CD4-positive, alpha-beta T cell (primary cell): ENCODE data around the gene NR5A2. TPM values are rescaled to one million over a fixed set of nuclear protein-coding genes. Genes with fewer than 3 reads are reported as not detected.

Experiments
- ATAC-seq: fragments of 200-7000 bp; cut with Tn5 transposase; one replicate; pipeline ENCODE4 v1.10.0; 2022; ENCODE audit warnings: mild to moderate bottlenecking; ENCODE audit not compliant: poor library complexity
- CTCF ChIA-PET: fragments of 350-600 bp; sonication (Branson Sonifier 250); formaldehyde crosslinking; loops from one replicate; lab custom pipeline; 2021; ENCODE audit warnings: antibody characterized with exemption, inconsistent platforms; lab: Charles Lee
- POLR2A ChIA-PET: fragments of 350-600 bp; sonication (Branson Sonifier 250); formaldehyde crosslinking; loops from one replicate; lab custom pipeline; 2021; ENCODE audit warnings: antibody characterized with exemption, inconsistent platforms; lab: Charles Lee
- DNase-seq, 14 experiments: peaks; one replicate each; pipeline ENCODE4 v3.0.0-alpha.2; 2013 to 2020; ENCODE audit warnings: mixed read lengths in 2 of 14
- H3K27ac ChIP-seq, 2 donors: one replicate each; pipeline versions ENCODE4 v1.5.1 to v1.7.0; 2013; ENCODE audit warnings: low read length in 2 of 2, low read depth in 1 of 2, mild to moderate bottlenecking in 1 of 2
- H3K27me3 ChIP-seq, 2 experiments: 1 replicate in 1 of 2; 2 replicates in 1 of 2; pipeline versions ENCODE4 v1.6.1 to v1.7.0; 2013; ENCODE audit warnings: low read length in 2 of 2, control low read depth in 1 of 2, mild to moderate bottlenecking in 1 of 2, moderate library complexity in 1 of 2; ENCODE audit not compliant: insufficient read depth in 2 of 2, control insufficient read depth in 1 of 2
- H3K36me3 ChIP-seq: one replicate; pipeline ENCODE4 v1.6.1; 2013; ENCODE audit warnings: low read length, control low read depth; ENCODE audit not compliant: insufficient read depth
- H3K4me1 ChIP-seq: one replicate; pipeline ENCODE4 v1.6.1; 2013; ENCODE audit warnings: low read length, control low read depth; ENCODE audit not compliant: insufficient read depth
- H3K4me3 ChIP-seq: one replicate; pipeline ENCODE4 v1.5.1; 2013; ENCODE audit warnings: mild to moderate bottlenecking, low read length, moderate library complexity
- H3K9me3 ChIP-seq, 2 experiments: 1 replicate in 1 of 2; 2 replicates in 1 of 2; pipeline versions ENCODE4 v1.6.1 to v1.7.0; 2013; ENCODE audit warnings: low read length in 2 of 2, mild to moderate bottlenecking in 2 of 2, control low read depth in 1 of 2, moderate library complexity in 1 of 2; ENCODE audit not compliant: control insufficient read depth in 1 of 2, insufficient read depth in 1 of 2
- H3K27ac Mint-ChIP-seq: one replicate; pipeline ENCODE4 v1.8.0; 2020; ENCODE audit warnings: mixed read lengths
- H3K27me3 Mint-ChIP-seq: one replicate; pipeline ENCODE4 v1.8.0; 2021; ENCODE audit warnings: mixed read lengths
- H3K36me3 Mint-ChIP-seq: one replicate; pipeline ENCODE4 v1.8.0; 2021; ENCODE audit warnings: low read depth, mixed read lengths
- H3K4me1 Mint-ChIP-seq: one replicate; pipeline ENCODE4 v1.8.0; 2021; ENCODE audit warnings: low read depth, mixed read lengths
- H3K4me3 Mint-ChIP-seq: one replicate; pipeline ENCODE4 v1.8.0; 2020; ENCODE audit warnings: mild to moderate bottlenecking, mixed read lengths
- H3K9me3 Mint-ChIP-seq: one replicate; pipeline ENCODE4 v1.8.0; 2020; ENCODE audit warnings: mixed read lengths
- intact Hi-C, 2 experiments: fragments of 100-400 bp; cut with DNase I in 1 of 2; cut with micrococcal nuclease in 1 of 2; formaldehyde crosslinking; loops; one replicate each; pipeline versions ENCODE4 v1.15.1 to v1.9.0; 2023 to 2025; cut with DNase I, micrococcal nuclease
- total RNA-seq, 174 experiments: library from RNA in 2 of 174; stranded (reverse) in 2 of 174; gene quantifications; one replicate each; pipeline ENCODE4 v1.2.3 and lab custom pipeline; 2021 to 2026
- TF ChIP-seq, protein P1 (sequence below): fragments of 200-600 bp; IDR thresholded peaks from one replicate; pipeline ENCODE4 v1.8.0; 2022; ENCODE audit warnings: antibody characterized with exemption, mild to moderate bottlenecking

NR5A2 gene
- total RNA-seq, 2 experiments from 2014 or later: not detected

DNA sequence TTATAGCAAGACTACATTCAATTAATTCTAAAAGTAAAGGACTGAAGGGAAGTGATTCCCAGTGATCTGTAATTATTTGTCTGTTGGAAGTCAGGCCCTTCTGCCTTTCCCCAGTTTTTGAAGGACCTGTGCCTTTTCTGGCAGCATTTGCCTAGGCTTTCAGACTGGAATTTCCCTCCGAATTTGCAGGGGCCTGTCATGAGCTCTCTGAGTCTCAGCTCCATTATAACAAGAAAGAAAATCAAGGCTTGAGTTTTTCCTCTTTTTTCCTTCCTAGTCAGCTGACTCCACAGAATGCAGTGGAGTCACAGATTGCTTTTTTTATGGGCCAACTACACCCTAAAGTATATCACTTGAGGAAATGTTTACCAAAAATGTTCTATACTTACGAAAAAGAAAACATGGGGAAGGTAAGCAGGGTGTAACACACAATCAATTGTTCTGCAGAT lies 1.1 kb downstream of the NR5A2 start:
- H3K9me3 Mint-ChIP-seq: no peaks in the 10 kb centered on the region
- POLR2A ChIA-PET: no interaction called here
- intact Hi-C loops: no loop called here
- ATAC-seq (no peak), DNase-seq (no peak)
- no peak overlapping the region for H3K4me3 ChIP-seq
- H3K27me3 Mint-ChIP-seq: peaks cover 65% of the 10 kb centered on the region
- H3K4me3 Mint-ChIP-seq: peak overlapping the region; percentile 82
- no peaks in the 10 kb centered on the region for H3K36me3 ChIP-seq
- H3K36me3 Mint-ChIP-seq: no peaks in the 10 kb centered on the region
- H3K4me1 ChIP-seq: peaks cover 7% of the 10 kb centered on the region
- H3K27me3 ChIP-seq: peaks cover 38 to 61% of the 10 kb centered on the region in 2 experiments
- H3K27ac Mint-ChIP-seq: no peak overlapping the region
- TF ChIP-seq, protein P1, sequence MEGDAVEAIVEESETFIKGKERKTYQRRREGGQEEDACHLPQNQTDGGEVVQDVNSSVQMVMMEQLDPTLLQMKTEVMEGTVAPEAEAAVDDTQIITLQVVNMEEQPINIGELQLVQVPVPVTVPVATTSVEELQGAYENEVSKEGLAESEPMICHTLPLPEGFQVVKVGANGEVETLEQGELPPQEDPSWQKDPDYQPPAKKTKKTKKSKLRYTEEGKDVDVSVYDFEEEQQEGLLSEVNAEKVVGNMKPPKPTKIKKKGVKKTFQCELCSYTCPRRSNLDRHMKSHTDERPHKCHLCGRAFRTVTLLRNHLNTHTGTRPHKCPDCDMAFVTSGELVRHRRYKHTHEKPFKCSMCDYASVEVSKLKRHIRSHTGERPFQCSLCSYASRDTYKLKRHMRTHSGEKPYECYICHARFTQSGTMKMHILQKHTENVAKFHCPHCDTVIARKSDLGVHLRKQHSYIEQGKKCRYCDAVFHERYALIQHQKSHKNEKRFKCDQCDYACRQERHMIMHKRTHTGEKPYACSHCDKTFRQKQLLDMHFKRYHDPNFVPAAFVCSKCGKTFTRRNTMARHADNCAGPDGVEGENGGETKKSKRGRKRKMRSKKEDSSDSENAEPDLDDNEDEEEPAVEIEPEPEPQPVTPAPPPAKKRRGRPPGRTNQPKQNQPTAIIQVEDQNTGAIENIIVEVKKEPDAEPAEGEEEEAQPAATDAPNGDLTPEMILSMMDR: no peak
- no peaks in the 10 kb centered on the region for H3K9me3 ChIP-seq
- CTCF ChIA-PET: interaction anchor here (0.6 kb wide), 1 partner anchor 16 kb away, joined by 3 read pairs; no protein-coding TSS in a partner anchor
- H3K27ac ChIP-seq: no peak overlapping the region
- H3K4me1 Mint-ChIP-seq: peaks cover 10% of the 10 kb centered on the region

DNA sequence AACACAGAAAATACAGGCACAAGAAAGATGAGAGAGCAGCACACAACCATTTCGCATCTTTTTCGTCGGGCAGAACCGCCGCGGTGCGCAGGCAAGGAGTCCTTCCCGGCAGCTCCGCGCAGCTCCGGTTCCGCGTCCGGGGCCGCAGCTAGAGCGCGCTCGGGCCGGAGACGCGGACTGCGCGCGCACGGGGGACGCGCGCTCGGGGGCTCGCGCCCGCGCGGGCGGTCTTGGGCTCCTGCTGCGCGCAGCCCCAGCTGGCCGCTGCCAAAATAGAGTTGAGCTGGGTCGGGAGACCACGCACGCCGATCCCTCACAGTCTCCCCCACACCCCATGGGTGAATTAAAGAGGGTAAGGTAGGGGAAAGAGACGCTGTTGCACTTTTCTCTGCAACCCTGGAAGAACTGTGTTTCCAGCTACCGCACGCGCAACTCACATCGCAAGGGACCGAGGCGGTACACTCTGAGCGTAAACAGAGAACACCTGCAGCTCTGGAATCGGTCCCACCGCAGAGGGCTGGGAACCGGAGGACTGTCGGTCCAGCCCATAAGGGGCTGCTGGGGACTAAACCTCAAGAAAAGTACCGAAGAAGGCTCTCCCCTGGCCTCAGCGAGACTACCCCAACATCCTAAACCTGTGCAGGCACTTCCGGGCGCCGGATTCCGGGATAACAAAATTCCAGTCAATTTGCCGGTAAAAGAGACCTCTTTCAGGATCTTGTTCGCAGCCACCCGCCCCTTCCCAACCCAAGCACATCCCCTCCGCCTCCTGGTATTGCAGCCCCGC lies 1.7 kb downstream of the NR5A2 start:
- peaks cover 59% of the 10 kb centered on the region for H3K27me3 Mint-ChIP-seq
- POLR2A ChIA-PET: no interaction called here
- Histone ChIP-seq H3K4me1 (peaks cover 7% of the 10 kb centered on the region), H3K27me3 (peaks cover 40 to 67% of the 10 kb centered on the region in 2 experiments), H3K9me3 (peaks cover 0 to 5% of the 10 kb centered on the region in 2 experiments), H3K36me3 (no peaks in the 10 kb centered on the region), H3K27ac (no peak overlapping the region), H3K4me3 (peak overlapping the region; percentile 25)
- H3K9me3 Mint-ChIP-seq: no peaks in the 10 kb centered on the region
- DNase-seq (no peak), ATAC-seq (no peak)
- H3K27ac Mint-ChIP-seq: no peak overlapping the region
- intact Hi-C loops: no loop called here
- CTCF ChIA-PET: interaction anchor here (0.6 kb wide), 1 partner anchor 15 kb away, joined by 3 read pairs; no protein-coding TSS in a partner anchor
- TF ChIP-seq, protein P1: no peak
- H3K4me1 Mint-ChIP-seq: peaks cover 10% of the 10 kb centered on the region
- H3K4me3 Mint-ChIP-seq: peak overlapping the region; percentile 82
- H3K36me3 Mint-ChIP-seq: no peaks in the 10 kb centered on the region

DNA sequence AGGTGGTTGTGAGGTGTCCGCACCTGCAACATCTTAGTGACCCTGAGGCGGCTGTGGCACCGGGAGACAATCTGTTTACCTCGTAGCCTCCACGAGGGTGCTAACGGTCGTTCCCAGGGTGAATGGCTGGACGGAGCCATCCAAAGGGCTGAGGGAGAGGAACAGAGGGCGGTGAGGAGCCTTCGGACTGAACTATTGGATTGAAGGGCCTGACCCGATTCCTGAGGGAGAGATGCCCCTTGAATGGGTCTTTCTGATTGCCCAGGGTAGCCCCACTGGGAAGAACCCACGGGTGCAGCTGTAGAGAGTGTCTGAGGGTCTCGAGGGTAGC lies 2.3 kb downstream of the NR5A2 start:
- intact Hi-C loops: no loop called here
- Mint-ChIP-seq H3K27ac (no peak overlapping the region), H3K36me3 (no peaks in the 10 kb centered on the region), H3K9me3 (no peaks in the 10 kb centered on the region), H3K4me1 (peaks cover 10% of the 10 kb centered on the region), H3K4me3 (no peak overlapping the region), H3K27me3 (peaks cover 56% of the 10 kb centered on the region)
- DNase-seq (no peak), ATAC-seq (no peak)
- no peak overlapping the region for H3K4me3 ChIP-seq
- no peaks in the 10 kb centered on the region for H3K36me3 ChIP-seq
- no peak overlapping the region for H3K27ac ChIP-seq
- H3K27me3 ChIP-seq: peaks cover 45 to 69% of the 10 kb centered on the region in 2 experiments
- H3K9me3 ChIP-seq: peaks cover 0 to 7% of the 10 kb centered on the region in 2 experiments
- ChIA-PET POLR2A (no interaction called here), CTCF (no interaction called here)
- peaks cover 9% of the 10 kb centered on the region for H3K4me1 ChIP-seq
- TF ChIP-seq, protein P1: no peak
